ENCODE results near the gene AGRN.

DNA sequence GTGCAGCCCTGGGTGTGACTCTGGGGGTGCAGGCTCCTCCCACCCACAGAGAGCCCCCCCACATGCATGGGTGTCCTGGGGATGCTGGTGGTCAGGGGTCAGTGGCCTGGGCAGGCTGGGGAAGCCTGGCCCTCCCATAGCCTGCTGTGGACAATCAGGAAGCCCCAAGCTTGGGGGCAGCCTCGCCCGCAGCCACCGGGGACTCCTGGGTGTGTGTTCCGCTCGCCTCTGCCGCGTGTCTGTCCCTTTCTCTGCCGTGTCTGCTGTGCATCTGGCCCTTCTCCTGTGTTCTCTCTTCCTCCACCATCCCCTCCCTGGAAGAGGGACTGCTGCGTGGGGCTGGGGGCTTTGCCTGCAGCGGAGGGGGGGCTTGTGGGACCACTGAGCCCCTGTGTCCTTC is 22.9 kb downstream of the AGRN start:
- no peak for TF ChIP-seq CTCF (conservative IDR thresholded peaks at IDR 0.05)
- TF ChIP-seq ZFX (IDR thresholded peaks at IDR 0.05) = no peak
